SK-N-SH (cell line): ENCODE measurements around the gene EXOC3L1. TPM values are rescaled to one million over a fixed set of nuclear protein-coding genes. Genes with fewer than 3 reads are reported as not detected.
A peak's percentile ranks its signal among the peaks of the same experiment; 100 is the strongest.

Experiments used
- CTCF ChIA-PET: fragments of 300-600, 350-600 bp; formaldehyde crosslinking; extraction: SDS; loops from one replicate; lab custom pipeline; 2021; lab: Yijun Ruan, JAX
- POLR2A ChIA-PET: fragments of 350-600 bp; sonication (Branson Sonifier 250); formaldehyde crosslinking; extraction: SDS; loops from one replicate; lab custom pipeline; 2020; ENCODE audit warnings: antibody characterized with exemption, inconsistent platforms; lab: Yijun Ruan, JAX
- DNase-seq: peaks from one replicate; pipeline ENCODE4 v3.0.0; 2012
- H2AFZ ChIP-seq: fragments of 200-600 bp; sonication (generic); 2 replicates; pipeline ENCODE4 v1.8.1; 2016; ENCODE audit warnings: antibody characterized with exemption, mild to moderate bottlenecking, low read depth
- H3F3A ChIP-seq: fragments of 200-600 bp; sonication (generic); replicated peaks from 2 replicates; pipeline ENCODE3; 2016; ENCODE audit warnings: antibody characterized with exemption, mild to moderate bottlenecking; ENCODE audit not compliant: insufficient read depth
- H3K27ac ChIP-seq, 2 experiments: fragments of 200-500 bp in 1 of 2; fragments of 200-600 bp in 1 of 2; sonication (Bioruptor generic) in 1 of 2; sonication (generic), shearing (Covaris generic) in 1 of 2; 2 replicates each; pipeline versions ENCODE4 v1.5.1 to v1.6.1; 2014 to 2016; ENCODE audit warnings: low read depth in 2 of 2, inconsistent platforms in 1 of 2, low read length in 1 of 2, mild to moderate bottlenecking in 1 of 2, mixed read lengths in 1 of 2
- H3K27me3 ChIP-seq: fragments of 200-600 bp; sonication (generic), shearing (Covaris generic); 2 replicates; pipeline ENCODE4 v1.6.1; 2016; ENCODE audit warnings: mixed run types; ENCODE audit not compliant: insufficient read depth
- H3K36me3 ChIP-seq, 2 experiments: fragments of 200-500 bp in 1 of 2; fragments of 200-600 bp in 1 of 2; sonication (Bioruptor generic) in 1 of 2; sonication (generic) in 1 of 2; replicated peaks in 1 of 2; 2 replicates each; pipeline versions ENCODE3 to v1.5.1; 2014 to 2016; ENCODE audit warnings: low read length in 1 of 2, mild to moderate bottlenecking in 1 of 2; ENCODE audit not compliant: insufficient read depth in 2 of 2, control insufficient read depth in 1 of 2
- H3K4me1 ChIP-seq, 2 experiments: fragments of 200-500 bp in 1 of 2; fragments of 200-600 bp in 1 of 2; sonication (Bioruptor generic) in 1 of 2; sonication (generic), shearing (Covaris generic) in 1 of 2; 2 replicates each; pipeline versions ENCODE4 v1.5.1 to v1.6.1; 2014 to 2016; ENCODE audit warnings: low read depth in 1 of 2, low read length in 1 of 2, mixed run types in 1 of 2; ENCODE audit not compliant: insufficient read depth in 2 of 2, control insufficient read depth in 1 of 2
- H3K4me2 ChIP-seq: fragments of 200-600 bp; sonication (generic), shearing (Covaris generic); 2 replicates; pipeline ENCODE4 v1.6.1; 2017; ENCODE audit warnings: mixed run types
- H3K4me3 ChIP-seq, 2 experiments: fragments of 200-500 bp in 1 of 2; fragments of 200-600 bp in 1 of 2; sonication (Bioruptor generic) in 1 of 2; sonication (generic), shearing (Covaris generic) in 1 of 2; 2 replicates each; pipeline versions ENCODE4 v1.5.1 to v1.8.1; 2014 to 2016; ENCODE audit warnings: low read depth in 2 of 2, inconsistent platforms in 1 of 2, low read length in 1 of 2, mild to moderate bottlenecking in 1 of 2, mixed read lengths in 1 of 2, moderate library complexity in 1 of 2
- H3K79me2 ChIP-seq: fragments of 200-600 bp; sonication (generic); 2 replicates; pipeline ENCODE4 v1.8.1; 2017; ENCODE audit warnings: mild to moderate bottlenecking; ENCODE audit not compliant: insufficient read depth
- H3K9ac ChIP-seq: fragments of 200-600 bp; sonication (generic); 2 replicates; pipeline ENCODE4 v1.6.1; 2017; ENCODE audit warnings: mixed run types
- H3K9me2 ChIP-seq: fragments of 200-600 bp; sonication (generic); 2 replicates; pipeline ENCODE4 v1.6.1; 2017; ENCODE audit warnings: mixed run types
- H3K9me3 ChIP-seq: fragments of 200-600 bp; sonication (generic); 2 replicates; pipeline ENCODE4 v1.6.1; 2017; ENCODE audit warnings: mixed run types, mild to moderate bottlenecking, moderate library complexity
- H4K20me1 ChIP-seq: fragments of 200-600 bp; sonication (generic); 2 replicates; pipeline ENCODE4 v1.6.1; 2017; ENCODE audit warnings: mild to moderate bottlenecking, mixed run types; ENCODE audit not compliant: insufficient read depth
- CHD2 ChIP-seq: fragments of 150-350 bp; IDR thresholded peaks from 2 replicates; pipeline ENCODE4 v1.6.1; 2018; ENCODE audit warnings: low read length; ENCODE audit not compliant: partially characterized antibody
- EZH2phosphoT487 ChIP-seq: fragments of 200-600 bp; sonication (generic); IDR thresholded peaks from 2 replicates; pipeline ENCODE4 v1.6.1; 2017; ENCODE audit warnings: low read depth, mixed run types, mild to moderate bottlenecking, antibody characterized with exemption, moderate library complexity, borderline replicate concordance
- FOXJ3 ChIP-seq: sonication (generic); formaldehyde crosslinking; IDR thresholded peaks from 2 replicates; pipeline ENCODE4 v1.5.1; 2020; ENCODE audit warnings: mild to moderate bottlenecking, missing genetic modification reagents
- JUND ChIP-seq: IDR thresholded peaks from 2 replicates; pipeline ENCODE4 v1.4.0; 2012
- MEF2A ChIP-seq: IDR thresholded peaks from 2 replicates; pipeline ENCODE4 v1.4.0; 2012; ENCODE audit warnings: low read depth, borderline replicate concordance
- NFIC ChIP-seq: IDR thresholded peaks from 2 replicates; pipeline ENCODE4 v1.4.0; 2012; ENCODE audit warnings: borderline replicate concordance
- NRF1 ChIP-seq: IDR thresholded peaks from 2 replicates; pipeline ENCODE4 v1.6.1; 2012; ENCODE audit warnings: low read depth, mild to moderate bottlenecking, low read length
- RAD21 ChIP-seq: IDR thresholded peaks from 2 replicates; pipeline ENCODE4 v1.6.1; 2012; ENCODE audit warnings: mild to moderate bottlenecking, low read length
- RCOR1 ChIP-seq: fragments of 150-350 bp; IDR thresholded peaks from 2 replicates; pipeline ENCODE4 v1.6.1; 2017; ENCODE audit warnings: antibody characterized with exemption, low read length
- TCF12 ChIP-seq: IDR thresholded peaks from 2 replicates; pipeline ENCODE4 v1.4.0; 2012
- TEAD4 ChIP-seq: IDR thresholded peaks from 2 replicates; pipeline ENCODE4 v1.4.0; 2012; ENCODE audit warnings: mild to moderate bottlenecking, borderline replicate concordance; ENCODE audit not compliant: insufficient read depth
- WGBS: methylation state at CpG from one replicate; pipeline ENCODE4 v1.1.6; 2017; ENCODE audit warnings: low lambda C conversion rate; 5-methylcytosine and 5-hydroxymethylcytosine counted together
- polyA plus RNA-seq, 3 experiments: library from polyadenylated mRNA; depleted of rRNA; stranded (reverse); fragments of >200 nt; gene quantifications; 2 replicates each; pipeline ENCODE4 v1.2.3, GENCODE V29; 2012
- TF ChIP-seq, protein P1 (sequence below): IDR thresholded peaks from 2 replicates; pipeline ENCODE4 v1.4.0; 2012; ENCODE audit warnings: low read depth, borderline replicate concordance

Gene EXOC3L1
- polyA plus RNA-seq, 1 of the 3 experiments (the other 2 are of a cell fraction): 0.46 TPM

DNA sequence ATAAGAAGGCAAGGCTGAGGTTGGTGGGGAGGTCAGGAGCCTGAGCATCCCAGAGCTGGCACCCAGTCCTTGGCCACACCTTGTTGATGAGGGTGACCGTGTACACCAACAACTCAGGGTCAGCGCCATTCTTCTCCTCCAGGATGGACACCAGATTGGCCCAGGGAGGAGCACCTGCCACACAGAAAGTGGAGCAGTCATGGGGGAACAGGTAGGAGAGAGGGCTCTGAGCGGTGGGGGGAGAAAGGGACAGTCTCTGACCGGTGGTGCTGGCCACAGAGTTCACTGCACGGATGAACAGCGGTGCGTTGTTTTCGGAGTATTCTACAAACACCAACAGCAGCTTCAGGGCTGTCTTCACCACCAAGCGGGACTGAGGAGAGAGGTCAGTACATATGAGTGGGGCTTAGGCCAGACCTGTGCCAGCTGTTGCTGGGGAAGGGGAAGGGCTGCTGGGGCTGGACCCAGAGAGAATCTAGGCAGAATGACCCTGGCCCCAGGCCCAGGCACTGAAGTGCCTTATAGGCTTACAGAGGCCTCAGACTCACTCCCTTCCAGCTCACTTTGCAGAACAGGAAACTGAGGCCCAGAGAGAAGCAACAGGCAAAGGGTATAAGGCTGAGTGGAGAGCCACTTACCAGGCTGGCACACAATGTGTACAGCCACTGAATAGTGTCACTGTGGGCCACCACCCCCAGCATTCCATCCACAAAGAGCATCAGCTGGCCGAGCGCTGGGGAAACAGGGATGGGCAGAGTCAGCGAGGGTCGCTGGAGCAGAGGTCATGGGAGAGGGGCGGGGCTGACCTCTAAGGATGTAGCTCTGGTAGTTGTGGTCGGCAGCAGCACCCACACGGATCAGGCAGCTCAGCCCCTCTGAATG is 47.7 kb upstream of the EXOC3L1 start:
- no peaks in the 10 kb centered on the region for H4K20me1 ChIP-seq
- H3K9me2 ChIP-seq: no peaks in the 10 kb centered on the region
- no peak overlapping the region for H3K9ac ChIP-seq
- H3K27me3 ChIP-seq: no peaks in the 10 kb centered on the region
- peaks cover 49% of the 10 kb centered on the region for H3F3A ChIP-seq
- H3K4me3 ChIP-seq: no peak overlapping the region
- H3K36me3 ChIP-seq: peaks cover 49 to 51% of the 10 kb centered on the region in 2 experiments
- POLR2A ChIA-PET: interaction anchor here (1.3 to 1.7 kb wide), 2 partner anchors 10 to 64 kb away, joined by 4 to 6 read pairs; partner anchors contain the start of gene TMEM208
- no peak for DNase-seq
- no peak overlapping the region for H3K27ac ChIP-seq
- H2AFZ ChIP-seq: no peak overlapping the region
- peaks cover 10 to 26% of the 10 kb centered on the region in 2 experiments; a peak in 3 of 4 replicates for H3K4me1 ChIP-seq
- H3K9me3 ChIP-seq: no peaks in the 10 kb centered on the region
- H3K4me2 ChIP-seq: no peak overlapping the region
- CTCF ChIA-PET: interaction anchor here (1.3 to 1.9 kb wide), 2 partner anchors 9 to 10 kb away, joined by 3 to 7 read pairs; partner anchors contain the start of gene TMEM208
- TF ChIP-seq TCF12 (no peak), JUND (no peak)
- peaks cover 38% of the 10 kb centered on the region for H3K79me2 ChIP-seq
- WGBS: 88% methylated on average over 15 of the region's 16 CpGs

DNA sequence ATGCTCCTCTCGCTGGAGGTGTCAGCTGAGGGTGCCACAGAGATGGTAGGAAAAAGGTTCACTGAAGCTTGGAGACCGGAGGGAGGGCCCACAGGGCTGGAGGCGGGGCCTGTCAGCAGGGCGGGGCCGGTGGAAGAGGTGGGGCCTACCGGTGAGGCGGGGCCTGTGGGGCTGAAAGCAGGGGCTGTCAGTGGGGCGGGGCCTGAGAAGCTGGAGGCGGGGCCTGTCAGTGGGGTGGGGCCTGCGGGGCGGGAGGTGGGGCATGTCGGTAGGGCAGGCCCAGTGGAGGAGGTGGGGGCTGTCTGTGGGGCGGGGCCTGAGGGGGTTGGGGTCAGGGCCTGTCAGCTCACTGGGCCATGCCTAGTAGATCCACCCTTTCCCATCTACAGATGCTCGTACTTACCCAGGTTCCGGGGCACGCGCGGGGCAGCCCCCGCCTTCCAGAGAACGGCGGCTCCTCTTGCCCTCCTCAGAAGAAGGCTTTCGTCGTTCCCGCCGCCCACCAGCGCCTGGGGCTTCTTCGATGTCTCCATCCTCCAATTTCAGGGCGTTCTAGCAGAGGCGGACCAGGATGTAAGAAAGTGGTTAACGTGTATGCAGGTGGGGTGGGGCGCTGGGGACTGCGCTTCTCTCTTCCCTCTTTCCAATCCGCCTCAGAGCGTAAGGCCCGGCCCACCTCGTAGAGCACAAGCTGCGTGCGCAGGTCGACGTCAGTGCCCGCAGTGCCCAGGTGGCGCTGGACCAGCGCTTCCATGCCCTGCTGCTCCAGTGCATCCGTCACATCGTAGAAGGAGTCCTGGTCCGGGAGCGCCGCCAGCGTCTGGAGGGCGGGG is 46.8 kb upstream of the EXOC3L1 start:
- no peak overlapping the region for H2AFZ ChIP-seq
- peaks cover 10 to 19% of the 10 kb centered on the region in 2 experiments; a peak in 3 of 4 replicates for H3K4me1 ChIP-seq
- no peaks in the 10 kb centered on the region for H4K20me1 ChIP-seq
- ChIA-PET CTCF (interaction anchor here (0.7 to 1.1 kb wide), 4 partner anchors 52 to 284 kb away, joined by 3 to 4 read pairs (median 4); no protein-coding TSS in a partner anchor), POLR2A (interaction anchor here (1.9 kb wide), 1 partner anchor 10 kb away, joined by 9 read pairs; the partner anchor contains the start of gene TMEM208)
- no peaks in the 10 kb centered on the region for H3K9me2 ChIP-seq
- WGBS: 76% methylated on average over 40 of the region's 50 CpGs
- H3K27me3 ChIP-seq: no peaks in the 10 kb centered on the region
- peaks cover 48 to 51% of the 10 kb centered on the region in 2 experiments for H3K36me3 ChIP-seq
- H3K4me2 ChIP-seq: no peak overlapping the region
- no peaks in the 10 kb centered on the region for H3K9me3 ChIP-seq
- peak; percentile 99 for DNase-seq
- TF ChIP-seq CHD2: no peak
- no peak for TF ChIP-seq NRF1
- TF ChIP-seq, protein P1, sequence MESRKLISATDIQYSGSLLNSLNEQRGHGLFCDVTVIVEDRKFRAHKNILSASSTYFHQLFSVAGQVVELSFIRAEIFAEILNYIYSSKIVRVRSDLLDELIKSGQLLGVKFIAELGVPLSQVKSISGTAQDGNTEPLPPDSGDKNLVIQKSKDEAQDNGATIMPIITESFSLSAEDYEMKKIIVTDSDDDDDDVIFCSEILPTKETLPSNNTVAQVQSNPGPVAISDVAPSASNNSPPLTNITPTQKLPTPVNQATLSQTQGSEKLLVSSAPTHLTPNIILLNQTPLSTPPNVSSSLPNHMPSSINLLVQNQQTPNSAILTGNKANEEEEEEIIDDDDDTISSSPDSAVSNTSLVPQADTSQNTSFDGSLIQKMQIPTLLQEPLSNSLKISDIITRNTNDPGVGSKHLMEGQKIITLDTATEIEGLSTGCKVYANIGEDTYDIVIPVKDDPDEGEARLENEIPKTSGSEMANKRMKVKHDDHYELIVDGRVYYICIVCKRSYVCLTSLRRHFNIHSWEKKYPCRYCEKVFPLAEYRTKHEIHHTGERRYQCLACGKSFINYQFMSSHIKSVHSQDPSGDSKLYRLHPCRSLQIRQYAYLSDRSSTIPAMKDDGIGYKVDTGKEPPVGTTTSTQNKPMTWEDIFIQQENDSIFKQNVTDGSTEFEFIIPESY: no peak
- TF ChIP-seq FOXJ3 (CRISPR knock-in tag): no peak
- no peak for TF ChIP-seq MEF2A
- TF ChIP-seq RAD21: no peak
- no peak for TF ChIP-seq NFIC
- no peak for TF ChIP-seq EZH2phosphoT487
- no peak for TF ChIP-seq RCOR1
- TF ChIP-seq JUND: no peak
- TF ChIP-seq TEAD4: no peak
- H3K79me2 ChIP-seq: peaks cover 29% of the 10 kb centered on the region
- no peak overlapping the region for H3K9ac ChIP-seq
- H3K4me3 ChIP-seq: no peak overlapping the region
- H3F3A ChIP-seq: peaks cover 44% of the 10 kb centered on the region
- H3K27ac ChIP-seq: peak overlapping the region in 1 of 2 experiments; percentile 27; a peak in 2 of 4 replicates
